Measurements from ENCODE around the gene SLC7A6OS. TPM values are rescaled to one million over a fixed set of nuclear protein-coding genes. Genes with fewer than 3 reads are reported as not detected.

Gene SLC7A6OS
- total RNA-seq, 3 donors from 2014 or later: 16.4 to 18.6 (median 16.5) TPM

DNA sequence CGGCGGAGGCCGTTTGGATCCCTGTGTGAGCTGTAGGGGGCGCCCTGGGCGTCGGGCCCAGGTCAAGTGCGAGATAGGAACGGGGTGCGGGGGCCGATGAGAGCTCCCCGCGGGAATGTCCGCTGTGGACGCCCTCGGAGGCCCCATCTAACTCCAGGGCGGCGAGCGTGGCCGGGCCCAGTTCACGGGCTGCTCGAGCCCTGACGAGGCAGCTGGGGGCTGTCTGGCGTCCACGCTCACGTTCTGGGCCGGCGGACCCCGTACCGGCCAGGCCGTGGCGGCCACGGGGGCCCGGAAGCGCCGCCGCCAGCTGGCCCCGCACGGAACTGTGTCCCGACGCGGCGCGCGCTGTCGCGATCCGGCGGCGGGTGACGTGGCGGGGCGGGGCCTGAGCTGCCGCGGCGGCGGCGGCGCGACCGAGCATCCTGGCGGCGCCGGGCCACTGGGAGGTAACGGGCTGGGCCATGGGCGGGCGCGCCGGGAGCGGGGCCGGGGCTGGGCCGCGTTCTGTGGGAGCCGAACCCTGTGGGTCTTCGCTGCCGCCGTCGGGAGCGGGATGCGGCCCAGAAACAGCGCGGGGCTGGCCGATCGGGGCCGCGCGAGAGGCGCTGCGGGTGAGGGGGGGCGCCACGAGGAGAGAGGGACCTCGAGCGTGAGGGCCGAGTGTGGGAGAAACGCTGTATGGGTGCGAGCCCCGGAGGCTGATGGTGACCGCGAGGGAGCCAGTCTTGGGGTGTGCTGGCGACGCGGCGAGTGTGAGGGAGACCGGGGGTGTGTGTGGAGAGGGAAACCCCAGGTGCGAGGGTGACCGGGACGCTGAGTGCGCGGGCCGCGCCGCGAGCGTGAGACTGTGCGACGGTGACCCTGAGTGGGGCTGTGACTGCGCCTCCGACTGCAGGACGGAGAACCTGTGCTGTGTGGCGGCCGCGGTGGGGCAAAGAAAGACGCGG, 46.3 kb downstream of the SLC7A6OS start, which contains the start of gene SLC7A6:
TSS of gene SLC7A6 (plus strand) at position 399 of the 950 bp plus-strand sequence. CDS start 10,201 bp downstream, outside the sequence.
- DNase-seq (ENCODE audit: low spot score in 2 of 2): peak; percentile 42 to 60
- Histone ChIP-seq H3K4me3 (peak within 1 kb of the TSS; percentile 76 to 91 (median 86)), H3K36me3 (peaks cover 5% of the 10 kb centered on the region), H3K4me1 (no peaks in the 10 kb centered on the region), H3K27ac (peak within 1 kb of the TSS; percentile 88 to 97), H3K27me3 (no peaks in the 10 kb centered on the region), H3K9me3 (no peaks in the 10 kb centered on the region)
- intact Hi-C loops (cut with DNase I; ENCODE audit: low total_unique reads): loop anchor here (5.0 kb wide), 1 partner anchor 63 kb away; no protein-coding TSS in a partner anchor
- TF ChIP-seq POLR2AphosphoS5 (IDR thresholded peaks at IDR 0.05): no peak
- TF ChIP-seq CTCF (IDR thresholded peaks at IDR 0.05): peak; percentile 42 to 64 (median 58)

GRCh38 chr16:68263559-68264127, 47.1 kb downstream of the SLC7A6OS start:
- Histone ChIP-seq H3K4me1 (no peaks in the 10 kb centered on the region), H3K4me3 (peak overlapping the region; percentile 76 to 91 (median 86)), H3K27ac (peak overlapping the region; percentile 88 to 97), H3K27me3 (no peaks in the 10 kb centered on the region), H3K36me3 (peaks cover 5% of the 10 kb centered on the region), H3K9me3 (no peaks in the 10 kb centered on the region)
- TF ChIP-seq POLR2AphosphoS5 (IDR thresholded peaks at IDR 0.05) (no peak), CTCF (IDR thresholded peaks at IDR 0.05) (no peak), POLR2A (IDR thresholded peaks at IDR 0.05) (no peak)
- DNase-seq (ENCODE audit: low spot score in 2 of 2): no peak
- intact Hi-C loops (cut with DNase I; ENCODE audit: low total_unique reads): loop anchor here (5.0 kb wide), 1 partner anchor 64 kb away; no protein-coding TSS in a partner anchor

DNA sequence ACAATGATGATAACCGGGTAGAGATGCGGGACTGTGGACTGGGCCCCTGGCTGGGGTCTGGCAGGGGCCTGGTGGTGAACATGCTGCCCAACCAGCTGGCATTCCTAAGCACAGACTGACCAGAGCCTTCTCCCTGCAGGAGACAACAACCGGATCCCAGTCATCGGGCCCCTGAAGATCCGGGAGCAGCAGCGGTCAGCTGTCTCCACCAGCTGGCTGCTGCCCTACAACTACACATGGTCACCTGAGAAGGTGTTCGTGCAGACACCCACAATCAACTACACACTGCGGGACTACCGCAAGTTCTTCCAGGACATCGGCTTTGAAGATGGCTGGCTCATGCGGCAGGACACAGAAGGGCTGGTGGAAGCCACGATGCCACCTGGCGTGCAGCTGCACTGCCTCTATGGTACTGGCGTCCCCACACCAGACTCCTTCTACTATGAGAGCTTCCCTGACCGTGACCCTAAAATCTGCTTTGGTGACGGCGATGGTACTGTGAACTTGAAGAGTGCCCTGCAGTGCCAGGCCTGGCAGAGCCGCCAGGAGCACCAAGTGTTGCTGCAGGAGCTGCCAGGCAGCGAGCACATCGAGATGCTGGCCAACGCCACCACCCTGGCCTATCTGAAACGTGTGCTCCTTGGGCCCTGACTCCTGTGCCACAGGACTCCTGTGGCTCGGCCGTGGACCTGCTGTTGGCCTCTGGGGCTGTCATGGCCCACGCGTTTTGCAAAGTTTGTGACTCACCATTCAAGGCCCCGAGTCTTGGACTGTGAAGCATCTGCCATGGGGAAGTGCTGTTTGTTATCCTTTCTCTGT, 51.5 kb downstream of the SLC7A6OS start:
- intact Hi-C loops (cut with DNase I; ENCODE audit: low total_unique reads): no loop called here
- no peaks in the 10 kb centered on the region for H3K27me3 ChIP-seq
- H3K27ac ChIP-seq: no peak overlapping the region
- no peak for DNase-seq (ENCODE audit: low spot score in 2 of 2)
- peaks cover 5% of the 10 kb centered on the region for H3K36me3 ChIP-seq
- no peak overlapping the region for H3K4me3 ChIP-seq
- TF ChIP-seq CTCF (IDR thresholded peaks at IDR 0.05): no peak
- no peaks in the 10 kb centered on the region for H3K4me1 ChIP-seq
- H3K9me3 ChIP-seq: no peaks in the 10 kb centered on the region

DNA sequence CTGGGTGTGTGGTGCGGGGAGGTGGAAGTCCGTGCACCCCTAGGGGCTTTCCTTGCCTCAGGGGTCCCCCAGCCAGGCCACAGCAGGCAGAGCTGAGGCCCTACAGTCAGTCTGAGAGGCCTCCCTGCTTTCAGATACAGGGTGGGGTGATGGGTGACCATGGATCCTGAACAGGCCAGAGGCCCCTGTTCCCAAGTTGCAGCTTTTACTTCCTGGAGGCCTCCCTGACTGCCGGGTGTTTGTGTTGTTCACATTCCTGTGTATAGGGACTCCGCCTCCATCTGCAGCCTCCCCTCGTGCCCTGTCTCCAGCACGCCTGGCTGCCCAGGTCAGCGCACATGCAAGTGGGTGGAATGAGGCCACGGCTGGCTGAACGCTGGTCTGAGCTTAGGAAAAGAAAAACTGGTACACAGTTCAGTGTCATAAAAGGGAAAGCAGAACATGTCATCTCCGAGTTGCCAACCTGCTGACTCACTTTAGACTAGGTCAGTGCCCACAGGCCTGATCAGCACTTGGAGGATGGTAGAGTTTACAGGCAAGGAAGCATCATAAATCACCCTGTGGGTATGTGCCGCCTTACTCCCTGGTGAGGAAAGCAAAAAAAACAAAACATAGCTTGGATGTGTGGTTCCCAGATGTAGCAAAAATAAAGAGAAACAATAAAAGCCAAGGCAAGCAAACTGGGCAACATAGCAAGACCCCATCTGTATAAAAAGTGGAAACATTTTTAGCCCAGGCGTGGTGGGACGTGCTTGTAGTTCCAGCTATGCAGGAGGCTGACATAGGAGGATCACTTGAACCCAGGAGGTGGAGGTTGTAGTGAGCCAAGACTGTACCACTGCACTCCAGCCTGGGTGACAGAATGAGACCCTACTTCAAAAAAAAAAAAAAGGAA, 52.6 kb downstream of the SLC7A6OS start:
- no peaks in the 10 kb centered on the region for H3K9me3 ChIP-seq

More for the DNA sequence above, 52.6 kb downstream of the SLC7A6OS start:
- Histone ChIP-seq H3K4me3 (no peak overlapping the region), H3K27ac (peak overlapping the region; percentile 52 to 72), H3K4me1 (no peaks in the 10 kb centered on the region), H3K36me3 (peaks cover 5% of the 10 kb centered on the region), H3K27me3 (no peaks in the 10 kb centered on the region)
- intact Hi-C loops (cut with DNase I; ENCODE audit: low total_unique reads): no loop called here
- DNase-seq (ENCODE audit: low spot score in 2 of 2): no peak
- no peak for TF ChIP-seq POLR2AphosphoS5 (IDR thresholded peaks at IDR 0.05)
